Measurements from ENCODE around the gene LDLRAD4. TPM values are rescaled to one million over a fixed set of nuclear protein-coding genes. Genes with fewer than 3 reads are reported as not detected.
"Not testable (repeated sequence)": the region's sequence is repeated elsewhere in the genome, so short reads cannot be mapped to it uniquely, and the experiment has no call there.

Gene LDLRAD4
- total and polyA plus RNA-seq, 2 donors (not counting 1 experiment from before 2014, with no cell fraction given), result 13.9 to 35.7 TPM

DNA sequence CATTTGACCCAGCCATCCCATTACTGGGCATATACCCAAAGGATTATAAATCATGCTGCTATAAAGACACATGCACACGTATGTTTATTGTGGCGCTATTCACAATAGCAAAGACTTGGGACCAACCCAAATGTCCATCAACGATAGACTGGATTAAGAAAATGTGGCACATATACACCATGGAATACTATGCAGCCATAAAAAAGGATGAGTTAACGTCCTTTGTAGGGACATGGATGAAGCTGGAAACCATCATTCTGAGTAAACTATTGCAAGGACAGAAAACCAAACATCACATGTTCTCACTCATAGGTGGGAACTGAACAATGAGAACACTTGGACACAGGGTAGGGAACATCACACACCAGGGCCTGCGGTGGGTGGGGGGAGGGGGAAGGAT, 476.8 kb downstream of the LDLRAD4 start:
- peaks cover 48% of the 10 kb centered on the region for H3K79me2 ChIP-seq (ENCODE audit: control insufficient read depth, insufficient read depth, low read length)
- H3K9me3 Mint-ChIP-seq (ENCODE audit: insufficient read depth), result not testable (repeated sequence)

DNA sequence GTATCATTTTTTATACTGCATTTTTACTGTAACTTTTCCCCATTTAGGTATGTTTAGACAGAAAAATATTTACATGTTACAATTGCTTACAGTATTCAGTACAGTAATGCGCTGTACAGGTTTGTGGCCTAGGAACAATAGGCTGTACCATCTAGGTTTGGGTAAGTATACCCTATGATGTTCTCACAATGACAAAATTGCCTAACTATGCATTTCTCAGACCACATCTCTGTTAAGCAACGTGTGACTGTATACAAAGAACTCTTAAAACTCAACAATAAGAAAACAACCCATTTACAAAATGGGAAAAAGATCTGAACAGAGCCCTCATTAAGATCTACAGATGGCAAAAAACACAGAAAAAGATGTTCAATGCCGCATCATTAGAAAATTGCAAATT, 478.4 kb downstream of the LDLRAD4 start:
- ChIA-PET POLR2A (no interaction called here), CTCF (interaction anchor here (0.6 kb wide), 1 partner anchor 159 kb away, joined by 4 read pairs; no protein-coding TSS in a partner anchor)
- Histone ChIP-seq H3K9me3 (ENCODE audit: control extremely low read depth in 1 of 3, control insufficient read depth in 2 of 3, insufficient read depth in 1 of 3, low read length in 2 of 3) (peaks cover 0 to 13% (median 7%) of the 10 kb centered on the region in 3 donors), H3K27me3 (replicated peaks in 1 of 4; ENCODE audit: control extremely low read depth in 1 of 4, control insufficient read depth in 3 of 4, insufficient read depth in 4 of 4, low read length in 3 of 4) (no peaks in the 10 kb centered on the region), H3K9ac (ENCODE audit: low read length) (no peak overlapping the region), H2AFZ (ENCODE audit: insufficient read depth, low read depth, low read length, poor library complexity, severe bottlenecking) (no peak overlapping the region), H3K27ac (ENCODE audit: low read length in 2 of 2) (no peak overlapping the region), H3K36me3 (replicated peaks in 1 of 2; ENCODE audit: control extremely low read depth in 1 of 2, control insufficient read depth in 1 of 2, extremely low read depth in 1 of 2, insufficient read depth in 2 of 2, low read length in 1 of 2) (no peaks in the 10 kb centered on the region), H3K79me2 (ENCODE audit: control insufficient read depth, insufficient read depth, low read length) (peaks cover 54% of the 10 kb centered on the region), H3K4me2 (replicated peaks; ENCODE audit: low read depth, low read length, poor library complexity, severe bottlenecking) (no peak overlapping the region), H3K4me3 (ENCODE audit: control extremely low read depth in 1 of 5, extremely low read depth in 1 of 5, insufficient read depth in 1 of 5, low read depth in 2 of 5, low read length in 4 of 5) (no peak overlapping the region), H3K4me1 (ENCODE audit: control insufficient read depth in 2 of 2, insufficient read depth in 2 of 2, low read length in 2 of 2) (peaks cover 11 to 13% of the 10 kb centered on the region in 2 donors), H4K20me1 (ENCODE audit: control insufficient read depth, insufficient read depth, low read length, poor library complexity, severe bottlenecking) (peaks cover 8% of the 10 kb centered on the region)
- intact Hi-C loops (cut with micrococcal nuclease), result no loop called here
- Mint-ChIP-seq H3K27me3 (no peaks in the 10 kb centered on the region), H3K9me3 (ENCODE audit: insufficient read depth) (peaks cover 3% of the 10 kb centered on the region), H3K4me1 (peaks cover 35% of the 10 kb centered on the region), H3K4me3 (no peak overlapping the region), H3K27ac (no peak overlapping the region)
- TF ChIP-seq, protein P1, sequence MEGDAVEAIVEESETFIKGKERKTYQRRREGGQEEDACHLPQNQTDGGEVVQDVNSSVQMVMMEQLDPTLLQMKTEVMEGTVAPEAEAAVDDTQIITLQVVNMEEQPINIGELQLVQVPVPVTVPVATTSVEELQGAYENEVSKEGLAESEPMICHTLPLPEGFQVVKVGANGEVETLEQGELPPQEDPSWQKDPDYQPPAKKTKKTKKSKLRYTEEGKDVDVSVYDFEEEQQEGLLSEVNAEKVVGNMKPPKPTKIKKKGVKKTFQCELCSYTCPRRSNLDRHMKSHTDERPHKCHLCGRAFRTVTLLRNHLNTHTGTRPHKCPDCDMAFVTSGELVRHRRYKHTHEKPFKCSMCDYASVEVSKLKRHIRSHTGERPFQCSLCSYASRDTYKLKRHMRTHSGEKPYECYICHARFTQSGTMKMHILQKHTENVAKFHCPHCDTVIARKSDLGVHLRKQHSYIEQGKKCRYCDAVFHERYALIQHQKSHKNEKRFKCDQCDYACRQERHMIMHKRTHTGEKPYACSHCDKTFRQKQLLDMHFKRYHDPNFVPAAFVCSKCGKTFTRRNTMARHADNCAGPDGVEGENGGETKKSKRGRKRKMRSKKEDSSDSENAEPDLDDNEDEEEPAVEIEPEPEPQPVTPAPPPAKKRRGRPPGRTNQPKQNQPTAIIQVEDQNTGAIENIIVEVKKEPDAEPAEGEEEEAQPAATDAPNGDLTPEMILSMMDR (IDR thresholded peaks at IDR 0.05), result no peak
- TF ChIP-seq EZH2 (IDR thresholded peaks at IDR 0.05; ENCODE audit: borderline replicate concordance, insufficient read depth, low read depth, low read length, poor library complexity, severe bottlenecking), result no peak
- DNase-seq (no peak), ATAC-seq (ENCODE audit: low read depth) (no peak)
- 80% methylated on average over 1 of the region's 3 CpGs for WGBS (ENCODE audit: insufficient coverage)

More for the DNA sequence above, 476.8 kb downstream of the LDLRAD4 start:
- H3K4me1 ChIP-seq (ENCODE audit: control insufficient read depth in 2 of 2, insufficient read depth in 2 of 2, low read length in 2 of 2); H3K9me3 ChIP-seq (ENCODE audit: control extremely low read depth in 1 of 3, control insufficient read depth in 2 of 3, insufficient read depth in 1 of 3, low read length in 2 of 3); ATAC-seq (ENCODE audit: low read depth); DNase-seq; H2AFZ ChIP-seq (ENCODE audit: insufficient read depth, low read depth, low read length, poor library complexity, severe bottlenecking); CTCF ChIA-PET; H3K27me3 Mint-ChIP-seq; H3K4me3 Mint-ChIP-seq; H3K27ac Mint-ChIP-seq; H3K4me2 ChIP-seq (replicated peaks; ENCODE audit: low read depth, low read length, poor library complexity, severe bottlenecking); H3K4me3 ChIP-seq (ENCODE audit: control extremely low read depth in 1 of 5, extremely low read depth in 1 of 5, insufficient read depth in 1 of 5, low read depth in 2 of 5, low read length in 4 of 5); intact Hi-C loops (cut with micrococcal nuclease); H3K9ac ChIP-seq (ENCODE audit: low read length); H3K36me3 ChIP-seq (replicated peaks in 1 of 2; ENCODE audit: control extremely low read depth in 1 of 2, control insufficient read depth in 1 of 2, extremely low read depth in 1 of 2, insufficient read depth in 2 of 2, low read length in 1 of 2); H4K20me1 ChIP-seq (ENCODE audit: control insufficient read depth, insufficient read depth, low read length, poor library complexity, severe bottlenecking); POLR2A ChIA-PET; H3K27ac ChIP-seq (ENCODE audit: low read length in 2 of 2); H3K27me3 ChIP-seq (replicated peaks in 1 of 4; ENCODE audit: control extremely low read depth in 1 of 4, control insufficient read depth in 3 of 4, insufficient read depth in 4 of 4, low read length in 3 of 4): not testable (repeated sequence)
- H3K4me1 Mint-ChIP-seq, result peaks cover 31% of the 10 kb centered on the region
- WGBS (ENCODE audit: insufficient coverage), result no CpG with 5 or more reads among the region's 5 CpGs
